Upper lobe of left lung (tissue), 6 donors: Measurements from ENCODE around the gene KLHL8. TPM values are rescaled to one million over a fixed set of nuclear protein-coding genes. Genes with fewer than 3 reads are reported as not detected.

ENCODE experiments used
- ATAC-seq, 2 donors: fragments of 200-7000 bp; cut with Tn5 transposase; one replicate each; pipeline ENCODE4 v1.9.1; 2022; ENCODE audit warnings: mild to moderate bottlenecking in 2 of 2, moderate library complexity in 2 of 2; ENCODE audit not compliant: low FRiP score in 2 of 2
- DNase-seq, 2 donors: peaks; one replicate each; pipeline ENCODE4 v3.0.0-alpha.2; 2019 to 2020
- H3K27ac ChIP-seq, 4 donors: fragments of 200-600 bp; sonication (generic); one replicate each; pipeline ENCODE4 v1.5.1; 2016 to 2019
- H3K27me3 ChIP-seq, 4 donors: fragments of 200-600 bp; sonication (generic); one replicate each; pipeline ENCODE4 v1.5.1; 2017 to 2019
- H3K36me3 ChIP-seq, 4 donors: fragments of 200-600 bp; sonication (generic); one replicate each; pipeline ENCODE4 v1.5.1; 2016 to 2019
- H3K4me1 ChIP-seq, 4 donors: fragments of 200-600 bp; sonication (generic); one replicate each; pipeline ENCODE4 v1.5.1; 2018 to 2019
- H3K4me3 ChIP-seq, 4 donors: fragments of 200-600 bp; sonication (generic); one replicate each; pipeline ENCODE4 v1.5.1; 2017 to 2019; ENCODE audit warnings: mild to moderate bottlenecking in 2 of 4, moderate library complexity in 1 of 4
- H3K9me3 ChIP-seq, 4 donors: fragments of 200-600 bp; sonication (generic); one replicate each; pipeline ENCODE4 v1.5.1; 2018 to 2019
- CTCF ChIP-seq, 6 experiments: fragments of 450-650 bp in 4 of 6; fragments of 200-600 bp in 2 of 6; sonication (generic) in 2 of 6; IDR thresholded peaks; one replicate each; pipeline ENCODE4 v1.5.1; 2016 to 2019; ENCODE audit warnings: antibody characterized with exemption in 6 of 6
- EP300 ChIP-seq, 4 donors: sonication (generic); formaldehyde crosslinking; IDR thresholded peaks; one replicate each; pipeline ENCODE4 v1.5.1; 2017; ENCODE audit warnings: antibody characterized with exemption in 4 of 4, control low read depth in 2 of 4
- POLR2A ChIP-seq, 4 donors: fragments of 450-650 bp; IDR thresholded peaks; one replicate each; pipeline ENCODE4 v1.5.1; 2016 to 2017; ENCODE audit warnings: antibody characterized with exemption in 4 of 4, mild to moderate bottlenecking in 2 of 4
- POLR2AphosphoS5 ChIP-seq, 2 donors: sonication (generic); formaldehyde crosslinking; IDR thresholded peaks; one replicate each; pipeline ENCODE4 v1.5.1; 2017; ENCODE audit warnings: antibody characterized with exemption in 2 of 2
- whole genome bisulfite sequencing, 2 donors: methylation state at CpG; one replicate each; pipeline ENCODE4 v1.1.5; 2017 to 2018; 5-methylcytosine and 5-hydroxymethylcytosine counted together
- total RNA-seq, 6 donors: library from RNA; depleted of rRNA in 4 of 6; stranded (reverse); fragments of >200 nt in 4 of 6; gene quantifications; one replicate each; pipeline versions ENCODE4 v1.1.0 to v1.2.1, GENCODE V29; 2016 to 2021
- donor health status: DM: no; HTN: no; CAD: no; lungs with moderate emphysema.
- donor health status: DM: no; HTN: yes; CAD: no; lungs with severe emphysema.

KLHL8 gene
- total RNA-seq, 6 donors from 2014 or later = 8.2 to 18.8 (median 11.9) TPM

GRCh38 chr4:87204559-87204958 is 15.9 kb downstream of the KLHL8 start:
- Histone ChIP-seq H3K4me1 (peaks cover 0 to 9% (median 6%) of the 10 kb centered on the region in 4 donors), H3K36me3 (no peaks in the 10 kb centered on the region), H3K27ac (no peak overlapping the region), H3K27me3 (no peaks in the 10 kb centered on the region), H3K4me3 (no peak overlapping the region), H3K9me3 (peaks cover 0 to 6% (median 0%) of the 10 kb centered on the region in 4 donors)
- no peak for DNase-seq
- TF ChIP-seq EP300 (IDR thresholded peaks at IDR 0.05) (no peak), POLR2A (IDR thresholded peaks at IDR 0.05) (no peak), POLR2AphosphoS5 (IDR thresholded peaks at IDR 0.05) (no peak), CTCF (IDR thresholded peaks at IDR 0.05) (no peak)
- WGBS, 2 donors = 83 to 98% methylated on average over 1 of the region's 1 CpG
- no peak for ATAC-seq

GRCh38 chr4:87196927-87197326 is 23.5 kb downstream of the KLHL8 start:
- H3K27ac ChIP-seq = no peak overlapping the region
- WGBS, 2 donors = 92 to 94% methylated on average over 1 of the region's 1 CpG
- TF ChIP-seq EP300 (IDR thresholded peaks at IDR 0.05) (no peak), CTCF (IDR thresholded peaks at IDR 0.05) (no peak), POLR2AphosphoS5 (IDR thresholded peaks at IDR 0.05) (no peak), POLR2A (IDR thresholded peaks at IDR 0.05) (no peak)
- ATAC-seq (no peak), DNase-seq (no peak)
- no peaks in the 10 kb centered on the region for H3K4me1 ChIP-seq
- no peaks in the 10 kb centered on the region for H3K27me3 ChIP-seq
- no peak overlapping the region for H3K4me3 ChIP-seq
- H3K9me3 ChIP-seq = no peaks in the 10 kb centered on the region
- H3K36me3 ChIP-seq = no peaks in the 10 kb centered on the region

GRCh38 chr4:87196146-87196545 is 24.3 kb downstream of the KLHL8 start:
- Histone ChIP-seq H3K27me3 (no peaks in the 10 kb centered on the region), H3K4me3 (no peak overlapping the region), H3K27ac (no peak overlapping the region), H3K36me3 (no peaks in the 10 kb centered on the region), H3K4me1 (no peaks in the 10 kb centered on the region), H3K9me3 (no peaks in the 10 kb centered on the region)
- TF ChIP-seq EP300 (IDR thresholded peaks at IDR 0.05) (no peak), POLR2A (IDR thresholded peaks at IDR 0.05) (no peak), POLR2AphosphoS5 (IDR thresholded peaks at IDR 0.05) (no peak), CTCF (IDR thresholded peaks at IDR 0.05) (no peak)
- WGBS, 2 donors = 98 to 99% methylated on average over 2 of the region's 2 CpGs
- DNase-seq (no peak), ATAC-seq (no peak)

GRCh38 chr4:87193958-87194675 is 26.3 kb downstream of the KLHL8 start:
- Histone ChIP-seq H3K9me3 (no peaks in the 10 kb centered on the region), H3K27ac (no peak overlapping the region), H3K4me1 (no peaks in the 10 kb centered on the region), H3K27me3 (no peaks in the 10 kb centered on the region), H3K4me3 (no peak overlapping the region), H3K36me3 (no peaks in the 10 kb centered on the region)
- 91 to 92% methylated on average over 4 of the region's 4 CpGs for WGBS, 2 donors
- no peak for ATAC-seq
- no peak for TF ChIP-seq POLR2AphosphoS5 (IDR thresholded peaks at IDR 0.05)
- TF ChIP-seq EP300 (IDR thresholded peaks at IDR 0.05) = no peak
- no peak for TF ChIP-seq CTCF (IDR thresholded peaks at IDR 0.05)
- no peak for TF ChIP-seq POLR2A (IDR thresholded peaks at IDR 0.05)
- no peak for DNase-seq
